Stimulated activated CD8-positive, alpha-beta memory T cell treated with anti-CD3 and anti-CD28 coated beads, Interleukin-15, amount 100 ng/mL, for 1 hour (primary cell): ENCODE data around the gene AGTPBP1.

ENCODE experiments used
- DNase-seq: peaks from one replicate; pipeline ENCODE4 v3.0.0-alpha.2; 2020; ENCODE audit warnings: low read depth

The AGTPBP1 gene

GRCh38 chr9:85536514-85536913 lies 205.2 kb downstream of the AGTPBP1 start:
- no peak for DNase-seq

DNA sequence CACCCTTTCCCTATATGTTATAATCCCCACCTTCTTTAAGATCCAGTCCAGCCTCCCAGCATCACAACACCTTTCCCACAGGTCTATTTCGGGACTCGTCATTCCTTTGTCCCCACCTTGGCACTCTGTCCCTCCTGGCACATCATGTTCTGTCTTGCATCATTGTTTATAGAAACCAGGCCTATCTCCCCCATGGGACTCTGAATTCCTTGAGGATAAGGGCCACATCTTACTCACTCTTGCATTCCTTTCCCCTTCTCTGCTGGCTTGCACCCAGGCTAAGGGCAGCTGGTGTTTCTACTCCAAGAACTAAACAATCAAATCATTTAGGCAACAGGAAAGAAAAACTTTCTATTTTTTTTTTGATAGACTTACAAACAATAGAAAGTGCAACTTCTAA lies 205.7 kb downstream of the AGTPBP1 start:
- DNase-seq, result no peak

- no peak for DNase-seq
Observed at GRCh38 chr9:85534340-85534739, 207.4 kb downstream of the AGTPBP1 start.

DNA sequence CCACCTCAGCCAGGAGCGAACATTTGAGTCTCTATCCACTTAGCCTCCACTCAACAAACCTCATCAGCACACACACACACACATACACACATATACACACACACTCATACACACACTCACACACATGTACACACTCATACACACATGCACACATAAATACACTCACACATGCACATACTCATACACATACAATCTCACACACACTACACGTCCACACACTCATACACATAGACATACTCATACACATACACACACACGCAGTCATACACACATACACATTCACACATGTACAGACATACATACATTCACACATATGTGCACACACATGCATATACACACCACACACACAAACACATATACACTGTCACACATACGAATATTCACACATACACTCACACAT lies 208.2 kb downstream of the AGTPBP1 start:
- DNase-seq, result no peak

GRCh38 chr9:85530721-85531120 lies 211.0 kb downstream of the AGTPBP1 start:
- DNase-seq, result no peak

- DNase-seq, result no peak
Observed at GRCh38 chr9:85528607-85529006, 213.1 kb downstream of the AGTPBP1 start.

- DNase-seq, result no peak
Observed at GRCh38 chr9:85528142-85528541, 213.6 kb downstream of the AGTPBP1 start.

DNA sequence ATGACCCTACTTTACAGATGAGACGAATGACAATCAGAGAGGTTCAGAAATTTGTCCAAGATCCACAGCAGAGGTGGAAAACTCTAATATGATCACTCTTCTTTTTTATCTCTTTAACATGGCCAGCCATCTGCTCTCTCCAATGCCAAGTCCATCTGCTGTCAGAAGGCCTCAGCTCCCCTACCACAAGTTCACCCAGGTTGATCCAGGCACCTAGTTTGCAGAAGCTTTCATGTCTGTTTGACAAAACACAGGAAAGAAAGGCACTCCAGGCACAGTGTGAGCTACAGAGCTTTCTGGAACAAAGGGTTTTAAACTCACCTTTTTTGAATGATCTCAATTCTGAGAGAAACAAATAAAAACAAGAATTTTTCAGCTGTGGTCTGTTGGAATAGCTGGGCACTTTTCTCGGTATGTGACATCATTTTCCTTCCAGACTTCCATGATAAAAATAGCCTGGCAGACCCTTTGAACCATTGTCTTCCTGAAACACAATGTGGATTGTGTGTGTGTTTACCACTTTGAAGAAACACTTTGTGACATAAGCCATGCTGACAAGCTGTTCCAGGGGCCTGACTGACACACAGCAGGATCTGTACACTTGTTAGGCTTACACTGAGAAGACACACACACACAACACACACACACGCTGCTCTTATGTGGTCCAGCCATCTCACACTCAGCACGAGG lies 214.3 kb downstream of the AGTPBP1 start:
- no peak for DNase-seq

DNA sequence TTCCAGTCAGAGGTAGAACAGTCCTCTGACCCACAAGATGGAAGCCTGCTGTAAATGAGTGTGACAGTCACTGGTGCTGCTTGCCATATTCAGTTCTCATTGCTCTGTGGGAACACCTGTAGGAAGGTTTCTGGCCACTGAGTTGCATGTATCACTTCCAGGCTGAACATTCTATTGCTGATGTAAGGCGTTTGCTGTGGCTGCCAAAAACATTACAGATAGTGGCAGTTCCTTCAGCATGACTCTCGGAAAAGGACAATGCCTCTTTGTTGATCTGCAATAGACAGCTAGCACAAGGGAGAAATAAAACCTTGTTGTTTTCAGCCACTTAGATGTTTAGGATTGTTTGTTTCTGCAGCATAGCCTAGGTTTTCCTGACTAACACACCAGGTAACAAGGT lies 217.2 kb downstream of the AGTPBP1 start:
- DNase-seq, result no peak

DNA sequence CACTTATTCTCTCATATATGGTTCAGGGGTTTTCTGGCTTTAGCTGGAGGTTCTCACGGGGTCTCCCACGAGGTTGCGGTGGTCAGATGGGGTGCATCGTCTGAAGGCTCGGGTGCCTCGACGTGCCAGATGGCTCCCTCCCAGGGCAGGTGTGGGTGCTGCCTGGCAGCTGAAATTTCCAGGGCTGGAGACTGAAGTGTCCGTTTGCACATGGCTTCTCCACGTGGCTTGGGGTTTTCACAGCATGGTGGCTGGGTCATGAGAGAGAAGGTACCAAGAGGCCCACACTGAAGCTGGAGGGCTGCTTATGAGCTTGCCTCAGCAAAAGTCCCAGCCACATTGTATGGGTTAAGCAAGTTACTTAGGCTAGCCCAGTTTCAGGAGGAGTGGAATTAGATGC lies 218.6 kb downstream of the AGTPBP1 start:
- DNase-seq, result no peak

GRCh38 chr9:85522459-85523092 lies 219.2 kb downstream of the AGTPBP1 start:
- no peak for DNase-seq

- DNase-seq, result no peak
Observed at GRCh38 chr9:85521371-85522197, 220.2 kb downstream of the AGTPBP1 start.

DNA sequence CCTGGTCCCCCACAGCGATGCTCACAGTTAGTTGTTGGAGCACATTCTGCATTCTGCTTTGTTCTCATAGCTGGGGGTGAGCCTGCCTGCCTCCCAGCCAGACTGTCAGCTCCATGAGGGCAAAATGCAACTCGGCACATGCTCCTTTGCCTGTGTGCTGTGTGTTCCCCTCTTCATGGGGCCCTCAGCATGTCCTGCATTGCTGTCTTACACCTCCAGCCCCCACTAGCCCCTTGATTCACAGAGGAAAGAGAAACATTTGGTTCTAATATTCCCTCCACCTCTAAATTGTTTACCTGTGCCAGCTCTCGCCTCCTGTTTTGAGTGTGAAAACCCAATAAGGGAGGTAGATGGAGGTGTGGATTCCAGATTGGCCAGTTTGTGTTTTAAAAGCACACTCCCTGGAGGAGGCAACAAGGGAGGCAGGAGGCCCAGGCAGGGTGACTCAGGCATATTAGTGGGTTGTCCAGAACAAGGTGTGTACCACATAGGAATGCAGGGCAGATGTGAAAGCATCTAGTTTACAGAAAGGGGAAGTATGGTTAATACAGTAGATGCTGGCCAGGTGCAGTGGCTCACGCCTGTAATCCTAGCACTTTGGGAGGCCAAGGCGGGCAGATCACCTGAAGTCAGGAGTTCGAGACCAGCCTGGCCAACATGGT lies 224.6 kb downstream of the AGTPBP1 start:
- DNase-seq, result no peak

DNA sequence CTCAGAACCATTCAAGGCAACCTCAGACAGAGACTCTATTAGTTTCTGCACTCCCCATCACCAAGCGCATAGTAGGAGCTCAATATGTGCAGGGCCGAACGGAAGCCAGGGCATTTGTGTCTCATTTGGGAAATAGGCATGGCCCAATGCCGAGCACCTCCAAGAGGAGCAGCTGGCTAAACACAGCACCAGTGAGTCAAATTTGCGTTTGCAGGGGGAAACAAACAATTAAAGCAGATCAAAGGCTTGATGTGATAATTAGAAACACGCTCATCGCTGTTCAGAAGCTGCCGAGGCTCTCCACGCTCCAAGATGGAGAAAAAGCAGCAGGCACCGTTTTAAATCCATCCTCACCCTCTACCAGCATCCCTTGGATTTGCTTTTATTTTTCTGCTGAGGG lies 225.3 kb downstream of the AGTPBP1 start:
- DNase-seq, result no peak

DNA sequence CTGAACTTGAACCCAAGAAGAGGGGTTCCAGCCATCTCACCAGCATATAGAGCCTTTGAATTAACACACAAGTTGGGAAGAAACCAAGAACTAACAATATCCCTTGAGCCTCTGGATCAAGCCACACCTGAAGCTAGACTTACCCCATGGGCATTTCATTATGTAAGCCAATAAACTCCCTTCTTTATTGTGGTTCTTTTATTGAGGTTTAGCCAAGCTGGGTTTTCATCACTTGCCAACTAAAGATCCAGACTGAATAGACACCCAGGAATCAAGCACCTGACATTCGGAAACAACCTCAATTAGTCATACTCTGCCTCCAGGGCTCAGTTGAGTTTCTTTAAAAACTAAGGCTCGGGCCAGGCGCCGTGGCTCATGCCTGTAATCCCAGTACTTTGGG lies 226.7 kb downstream of the AGTPBP1 start:
- no peak for DNase-seq

DNA sequence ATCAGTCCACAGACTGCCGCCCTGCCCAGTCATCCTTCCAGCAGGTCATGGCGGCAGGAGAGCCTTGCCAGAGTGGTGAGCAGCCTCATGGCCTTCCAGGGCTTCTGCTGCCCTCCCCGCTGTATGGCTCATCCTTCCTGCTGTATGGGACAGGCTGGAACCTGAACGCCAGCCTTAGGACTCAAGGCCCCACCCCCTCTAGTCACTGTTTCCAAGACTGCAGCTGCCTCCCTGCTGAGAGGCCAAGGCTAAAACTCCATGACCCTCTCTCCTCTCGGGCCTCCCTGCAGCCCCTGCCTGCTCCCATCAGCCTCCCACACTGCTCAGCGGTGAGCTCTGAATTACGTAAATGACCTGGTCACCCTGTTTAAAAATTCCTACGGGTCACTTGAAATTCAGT lies 227.5 kb downstream of the AGTPBP1 start:
- no peak for DNase-seq

- DNase-seq, result no peak
Observed at GRCh38 chr9:85511746-85512145, 230.0 kb downstream of the AGTPBP1 start.

DNA sequence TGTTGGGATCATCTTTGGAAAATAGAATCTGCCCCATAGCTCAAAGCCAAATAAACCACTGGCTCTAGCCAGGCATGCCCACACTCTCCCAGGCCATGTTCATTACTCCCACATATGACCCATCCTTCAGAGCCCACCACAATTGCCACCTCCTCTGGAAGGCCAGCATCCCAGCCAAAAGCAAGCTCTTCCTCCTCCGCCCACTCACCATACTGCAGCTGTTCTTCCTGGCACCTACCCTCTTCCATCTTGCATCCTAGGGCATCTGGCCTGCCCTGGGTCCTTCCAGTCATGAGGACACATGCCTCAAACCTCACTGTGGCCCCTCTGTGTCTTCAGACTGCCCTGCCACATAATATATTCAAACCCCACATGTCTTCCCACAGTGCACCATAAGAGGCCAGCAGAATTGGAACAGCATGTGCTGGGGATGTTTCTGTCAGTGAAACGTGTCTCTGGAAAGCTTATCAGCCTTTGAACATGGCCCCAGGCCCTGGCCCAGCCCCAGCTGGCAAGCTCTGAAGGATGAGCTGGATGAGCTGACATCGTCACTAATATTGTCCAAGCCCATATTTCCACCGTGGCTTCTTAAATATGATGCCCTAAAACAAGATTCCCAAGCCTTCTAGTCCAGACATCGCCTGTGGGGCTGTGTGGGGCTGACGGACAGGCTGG lies 230.8 kb downstream of the AGTPBP1 start:
- no peak for DNase-seq

GRCh38 chr9:85508616-85509015 lies 233.1 kb downstream of the AGTPBP1 start:
- no peak for DNase-seq

DNA sequence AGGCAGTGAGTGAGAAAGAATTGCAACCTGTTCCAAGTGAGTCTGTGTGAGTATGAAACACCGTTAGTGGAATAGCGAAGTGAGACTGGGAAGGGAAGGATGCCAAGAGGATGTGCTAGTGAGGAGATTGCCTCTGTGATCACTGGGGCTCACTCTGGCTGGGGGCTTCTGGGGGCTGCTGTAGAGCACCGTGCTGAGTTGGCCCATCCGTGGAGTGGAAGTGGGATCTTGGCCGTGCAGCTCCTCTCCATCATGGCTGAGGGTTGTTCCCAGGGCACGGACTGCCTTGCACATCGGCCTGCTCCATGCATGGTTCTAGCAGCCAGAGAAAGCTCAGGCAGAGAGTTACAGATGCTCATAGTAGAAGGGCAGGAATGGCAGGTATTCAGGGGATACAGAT lies 236.1 kb downstream of the AGTPBP1 start:
- DNase-seq, result no peak

- no peak for DNase-seq
Observed at GRCh38 chr9:85502815-85503655, 238.7 kb downstream of the AGTPBP1 start.
